OCI-M2 (cell line): Measurements from ENCODE around the gene UNC5A.

ENCODE experiments used
- DNase-seq: peaks from one replicate; lab custom pipeline; 2025; ENCODE audit not compliant: unreplicated experiment; lab: John Stamatoyannopoulos, UW

UNC5A gene

DNA sequence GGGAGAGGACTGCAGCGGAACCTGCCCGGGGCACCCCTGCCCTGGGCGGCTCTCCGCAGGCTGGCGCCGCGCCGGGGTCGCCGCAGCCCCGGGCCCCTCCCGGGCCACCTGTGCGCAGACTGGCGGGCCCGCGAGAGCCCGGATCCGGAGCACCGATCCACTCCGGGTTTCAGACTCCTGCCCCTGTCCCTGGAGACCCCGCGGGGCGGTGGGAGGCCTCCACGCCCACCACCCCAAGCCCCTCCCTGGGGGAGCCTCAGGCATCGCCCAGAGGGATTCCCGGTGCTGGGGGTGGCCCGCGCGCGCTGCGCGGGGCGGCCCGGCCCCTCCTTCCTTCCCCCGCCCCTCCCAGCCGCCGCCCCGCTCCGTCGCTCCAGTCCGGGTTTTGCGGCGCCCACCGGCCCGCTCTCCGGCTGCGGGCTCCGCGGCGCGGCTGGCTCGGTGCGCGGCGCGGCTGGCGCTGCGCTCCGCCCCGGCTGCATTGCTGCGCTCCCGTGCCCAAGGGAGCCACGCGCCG lies at the start of gene UNC5A:
Gene UNC5A, plus strand, starts transcription at position 479 of the 517 bp plus-strand sequence. CDS start 192 bp downstream, outside the sequence.
- DNase-seq = no peak

DNA sequence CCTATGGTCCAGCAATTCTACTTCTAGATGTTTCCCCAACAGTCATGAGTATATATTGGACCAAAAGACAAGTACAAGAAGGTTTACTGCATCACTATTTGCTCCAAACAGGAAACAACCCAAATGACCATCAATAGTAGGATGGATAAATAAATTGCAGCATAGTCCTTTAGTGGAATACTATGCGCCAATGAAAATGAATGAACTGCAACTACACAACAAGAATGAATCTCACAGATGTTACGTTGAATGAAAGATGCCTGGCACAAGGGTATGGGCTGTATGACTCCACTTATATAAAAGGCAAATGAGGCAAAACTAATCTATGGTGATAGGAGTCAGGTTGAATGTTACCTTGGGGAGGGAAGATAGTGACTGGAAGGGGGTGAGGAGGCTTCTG lies 48.6 kb upstream of the UNC5A start:
- DNase-seq = no peak

- DNase-seq = no peak
These were observed 47.9 kb upstream of the UNC5A start for GRCh38 chr5:176762489-176762888.

- no peak for DNase-seq
These were observed 44.7 kb upstream of the UNC5A start for GRCh38 chr5:176765687-176766086.

DNA sequence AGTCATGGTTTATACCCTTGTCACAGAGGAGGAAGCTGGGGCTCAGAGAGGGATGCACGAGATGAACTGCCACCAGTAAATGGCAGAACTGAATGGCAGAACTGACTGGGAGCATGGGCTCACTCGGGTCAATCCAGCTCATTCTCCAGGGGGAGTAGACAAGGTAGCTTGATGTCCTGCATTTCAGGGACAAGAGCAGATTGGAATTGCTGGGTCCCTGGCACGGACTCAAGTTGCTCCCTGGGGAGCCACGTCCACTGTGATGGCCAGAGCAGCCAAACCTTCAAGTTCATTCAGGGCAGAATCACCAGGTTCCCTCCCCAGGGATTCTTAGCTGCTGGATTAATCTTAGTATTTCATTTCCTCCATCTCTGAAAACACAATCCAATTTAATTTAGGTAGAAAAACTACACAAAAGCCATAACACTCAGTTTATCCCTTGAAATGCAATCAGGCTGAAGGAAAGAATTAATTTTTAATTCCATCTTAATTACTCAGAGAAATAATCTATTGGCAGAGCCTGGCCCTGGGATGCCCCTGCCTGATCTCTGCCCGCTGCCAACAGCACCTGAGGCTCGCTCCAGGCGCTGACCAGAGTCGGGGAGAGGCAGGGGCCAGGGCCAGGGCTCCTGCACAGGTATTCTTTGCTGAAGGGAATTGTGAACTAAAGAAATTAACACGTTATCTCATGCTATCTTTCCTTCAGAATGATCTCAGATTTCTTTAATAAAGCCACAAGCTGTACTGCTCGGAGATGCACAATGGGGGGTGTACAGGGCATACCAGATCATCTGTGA lies 42.0 kb upstream of the UNC5A start:
- no peak for DNase-seq

DNA sequence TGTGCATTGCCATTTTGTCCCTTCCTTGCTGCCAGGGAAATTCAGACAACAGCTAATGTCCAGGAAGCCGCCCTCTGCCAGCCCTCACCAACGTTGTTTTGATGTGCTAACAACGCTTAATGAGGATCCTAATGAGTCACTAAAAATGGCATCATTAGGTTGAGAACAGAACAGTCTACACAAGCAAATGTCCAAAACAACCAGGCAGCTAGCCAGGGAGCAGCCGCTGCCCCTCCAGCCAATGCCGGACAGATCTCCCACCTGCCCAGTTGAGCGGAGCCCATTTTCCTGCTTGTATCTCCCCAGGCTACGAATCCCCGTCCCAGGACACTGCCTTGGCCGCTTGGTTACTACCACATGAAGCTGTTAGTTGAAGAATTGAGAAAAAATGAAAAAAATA lies 40.4 kb upstream of the UNC5A start:
- no peak for DNase-seq

DNA sequence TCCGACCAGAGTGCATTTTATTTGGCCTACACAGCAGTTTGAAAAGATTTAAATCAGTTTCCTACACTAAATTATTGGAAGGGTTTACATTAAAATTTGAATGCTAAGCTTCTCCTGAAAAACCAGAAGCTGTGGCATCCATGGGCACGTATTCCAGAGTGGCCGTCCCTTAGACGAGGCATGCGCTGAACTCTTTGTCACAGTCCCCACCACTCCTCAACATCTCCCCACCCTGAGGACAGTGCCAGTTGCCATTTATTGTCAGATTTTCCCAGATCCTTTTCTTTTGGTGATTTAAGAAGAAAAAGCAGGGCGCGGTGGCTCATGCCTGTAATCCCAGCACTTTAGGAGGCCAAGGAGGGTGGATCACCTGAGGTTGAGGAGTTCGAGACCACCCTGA lies 39.9 kb upstream of the UNC5A start:
- no peak for DNase-seq

DNA sequence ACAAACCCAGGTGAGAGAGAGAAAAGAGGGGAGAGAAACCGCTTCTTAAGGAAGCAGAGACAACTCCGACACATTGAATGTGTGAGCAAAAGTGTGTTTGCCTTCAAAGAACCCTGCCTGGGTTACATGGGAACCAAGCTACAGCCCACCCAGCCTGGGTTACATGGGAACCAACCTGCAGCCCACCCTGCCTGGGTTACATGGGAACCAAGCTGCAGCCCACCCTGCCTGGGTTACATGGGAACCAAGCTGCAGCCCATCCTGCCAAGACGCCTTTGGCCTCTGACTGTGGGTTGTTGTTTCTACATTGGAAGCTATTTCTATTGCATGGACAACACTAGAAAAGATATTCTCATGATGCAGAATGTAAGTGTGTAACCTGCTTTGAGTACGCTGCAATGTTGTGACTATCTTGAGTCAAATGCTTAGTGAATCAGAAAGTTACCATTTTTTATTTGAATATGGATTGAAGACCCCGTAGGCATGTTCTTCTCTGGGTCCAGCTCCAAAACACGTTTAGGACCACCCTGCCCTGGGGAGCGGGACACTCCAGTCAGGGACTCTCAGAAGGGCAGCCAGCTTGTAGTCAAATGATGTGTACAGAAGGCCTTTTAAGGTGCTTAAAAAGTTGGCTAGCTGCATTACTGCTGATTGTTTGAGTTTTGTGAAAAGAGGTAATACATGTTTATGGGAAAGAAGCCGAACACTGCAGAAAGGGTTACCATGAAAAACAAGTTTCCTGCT lies 39.1 kb upstream of the UNC5A start:
- no peak for DNase-seq

DNA sequence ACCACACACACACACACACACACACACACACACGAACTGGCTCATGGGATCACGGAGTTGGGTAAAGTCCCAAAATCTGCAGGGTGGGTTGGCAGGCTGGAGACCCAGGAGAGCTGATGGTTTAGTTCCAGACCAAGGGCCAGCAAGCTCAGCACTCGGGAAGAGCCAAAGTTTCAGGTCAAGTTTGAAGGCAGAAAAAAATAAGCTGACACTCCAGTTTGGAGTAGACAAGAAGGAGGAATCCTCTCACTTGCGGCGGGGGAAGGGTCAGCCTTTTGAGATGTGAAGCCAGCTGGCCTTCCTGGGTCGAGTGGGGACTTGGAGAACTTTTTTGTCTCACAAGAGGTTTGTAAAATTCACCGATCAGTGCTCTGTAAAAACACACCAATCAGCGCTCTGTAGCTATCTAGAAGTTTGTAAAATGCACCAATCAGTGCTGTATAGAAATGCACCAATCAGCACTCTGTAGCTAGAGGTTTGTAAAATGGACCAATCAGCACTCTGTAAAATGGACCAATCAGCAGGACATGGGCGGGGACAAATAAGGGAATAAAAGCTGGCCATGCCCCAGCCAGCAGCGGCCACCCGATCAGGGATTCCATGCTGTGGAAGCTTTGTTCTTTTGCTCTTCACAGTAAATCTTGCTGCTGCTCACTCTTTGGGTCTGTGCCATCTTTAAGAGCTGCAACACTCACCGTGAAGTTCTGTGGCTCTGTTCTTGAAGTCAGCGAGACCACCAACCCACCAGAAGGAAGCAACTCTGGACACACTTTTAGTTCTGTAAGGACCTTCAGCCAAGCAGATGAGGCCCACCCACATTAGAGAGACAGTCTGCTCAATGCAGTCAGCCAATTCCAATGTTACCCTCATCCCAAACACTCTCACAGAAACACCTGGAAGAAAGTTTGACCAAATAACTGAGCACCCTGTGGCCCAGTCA lies 37.8 kb upstream of the UNC5A start:
- DNase-seq = no peak

- DNase-seq = no peak
These were observed 36.8 kb upstream of the UNC5A start for GRCh38 chr5:176773408-176774035.

DNA sequence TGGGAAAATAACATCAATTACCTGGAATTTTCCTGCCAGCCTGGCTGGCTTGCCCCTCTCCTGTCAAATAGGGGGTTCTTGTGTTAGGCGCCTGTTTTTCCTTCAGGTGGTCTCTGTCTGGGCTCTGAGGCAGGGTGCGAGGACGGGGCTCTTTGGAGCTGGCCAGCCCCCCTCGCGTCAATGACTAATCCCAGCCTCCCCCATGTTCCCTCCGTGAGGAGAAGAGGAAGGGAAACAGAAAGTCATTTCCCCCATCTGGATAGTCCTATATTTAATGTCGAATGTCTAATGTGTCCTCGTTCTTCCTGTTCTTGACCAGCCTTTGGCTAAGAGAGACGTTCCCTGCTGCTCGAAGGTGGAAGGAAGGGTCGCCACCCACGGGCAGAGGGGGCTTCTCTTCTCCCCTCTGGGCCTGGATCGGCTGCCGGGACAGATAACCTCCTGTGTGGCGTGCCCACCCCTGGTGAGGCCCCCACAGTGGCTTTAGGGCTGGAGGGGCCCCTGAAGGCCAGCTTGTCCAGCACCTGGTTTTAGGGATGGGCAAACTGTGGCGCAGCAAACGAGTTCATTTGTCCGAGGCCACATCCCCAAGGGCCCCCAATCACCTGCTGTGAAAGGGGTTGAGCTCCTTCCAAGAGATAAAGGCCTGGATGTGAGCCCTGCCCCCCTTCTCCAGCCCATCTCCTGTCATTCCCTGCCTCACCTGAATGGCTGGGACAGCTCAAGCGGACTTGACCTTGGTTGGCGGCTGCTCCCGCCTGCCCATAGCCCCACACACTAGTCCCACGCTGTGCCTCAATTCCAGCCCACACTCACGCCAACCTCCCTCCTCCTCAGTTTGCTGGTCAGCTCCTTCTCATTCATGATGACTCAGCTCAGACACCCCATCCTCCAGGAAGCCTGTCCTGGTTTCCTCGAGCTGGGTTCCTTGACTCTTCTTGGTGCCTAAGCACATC lies 35.9 kb upstream of the UNC5A start:
- no peak for DNase-seq

GRCh38 chr5:176775409-176775808 lies 35.0 kb upstream of the UNC5A start:
- no peak for DNase-seq

DNA sequence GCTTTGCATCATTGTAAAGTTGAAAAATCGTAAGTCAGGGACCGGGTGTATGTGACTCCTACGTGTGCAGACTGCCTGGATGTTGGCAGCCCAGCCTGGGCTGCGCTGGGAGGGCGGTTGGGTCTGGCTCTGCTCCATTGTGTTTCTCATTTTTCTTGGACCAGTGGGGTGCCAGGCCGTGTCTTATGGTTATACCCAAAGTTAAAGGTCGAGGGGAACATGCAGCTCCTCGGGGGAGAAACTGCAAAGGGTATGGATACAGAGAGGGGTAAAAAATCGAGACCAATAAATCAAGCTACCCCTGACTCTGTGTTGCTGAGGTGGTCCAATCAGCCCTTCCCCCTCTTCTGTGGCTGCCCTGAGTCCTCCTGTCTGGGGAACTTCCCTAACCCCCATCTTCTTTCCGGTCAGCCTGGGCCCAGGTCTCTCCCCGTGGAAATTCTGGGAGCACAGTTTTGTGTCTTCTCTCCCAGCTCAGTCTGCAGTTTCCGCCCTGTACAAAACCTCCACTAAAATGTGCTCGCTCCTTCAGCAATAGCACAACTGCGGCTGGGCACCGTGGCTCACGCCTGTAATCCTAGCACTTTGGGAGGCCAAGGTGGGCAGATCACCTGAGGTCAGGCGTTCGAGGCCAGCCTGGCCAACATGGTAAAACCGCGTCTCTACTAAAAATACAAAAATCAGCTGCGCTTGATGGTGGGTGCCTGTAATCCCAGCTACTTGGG lies 34.1 kb upstream of the UNC5A start:
- DNase-seq = no peak

DNA sequence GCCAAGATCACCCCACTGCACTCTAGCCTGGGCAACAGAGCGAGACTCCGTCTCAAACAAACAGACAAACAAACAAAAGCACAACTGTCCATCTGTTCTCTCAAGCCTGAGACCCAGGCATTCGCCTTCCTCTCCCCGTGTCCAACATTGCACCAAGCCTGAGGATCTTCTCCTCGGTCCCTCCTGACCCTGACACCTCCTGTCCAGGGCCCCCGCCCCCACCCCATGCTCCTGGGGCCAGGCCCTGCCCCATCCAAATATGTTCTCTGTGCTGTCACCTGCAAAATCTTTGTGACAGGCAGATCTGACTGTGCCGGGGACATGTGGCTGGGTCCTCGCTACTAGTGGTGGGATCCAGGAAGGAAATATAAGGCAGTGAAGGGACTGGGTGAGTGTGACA lies 33.4 kb upstream of the UNC5A start:
- DNase-seq = no peak

DNA sequence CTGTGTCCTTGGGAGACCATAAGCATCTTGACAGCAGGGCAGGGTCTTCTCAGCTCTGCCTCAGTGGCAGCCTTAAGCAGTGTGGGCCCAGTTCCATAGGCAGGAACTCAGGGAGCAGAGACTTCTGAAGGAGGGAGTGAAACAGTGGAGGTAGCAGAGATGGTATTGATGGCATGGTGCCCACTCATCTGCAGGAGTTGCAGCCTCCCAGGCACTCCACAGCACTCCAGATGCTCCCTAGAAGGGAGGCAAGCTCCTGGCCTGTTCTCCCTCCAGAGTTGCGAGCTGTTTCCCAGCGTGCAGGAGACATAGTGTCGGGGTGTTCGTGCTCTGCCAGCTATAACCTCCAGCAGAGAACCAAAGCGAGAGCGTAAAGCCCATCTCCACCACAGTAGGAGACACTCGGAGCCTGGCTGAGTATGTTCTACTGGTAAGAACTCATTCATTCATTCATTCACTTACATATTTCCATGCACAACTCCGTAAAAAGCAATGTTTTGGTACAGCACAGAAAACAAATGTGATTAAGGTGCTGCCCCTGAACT lies 31.4 kb upstream of the UNC5A start:
- DNase-seq = no peak

DNA sequence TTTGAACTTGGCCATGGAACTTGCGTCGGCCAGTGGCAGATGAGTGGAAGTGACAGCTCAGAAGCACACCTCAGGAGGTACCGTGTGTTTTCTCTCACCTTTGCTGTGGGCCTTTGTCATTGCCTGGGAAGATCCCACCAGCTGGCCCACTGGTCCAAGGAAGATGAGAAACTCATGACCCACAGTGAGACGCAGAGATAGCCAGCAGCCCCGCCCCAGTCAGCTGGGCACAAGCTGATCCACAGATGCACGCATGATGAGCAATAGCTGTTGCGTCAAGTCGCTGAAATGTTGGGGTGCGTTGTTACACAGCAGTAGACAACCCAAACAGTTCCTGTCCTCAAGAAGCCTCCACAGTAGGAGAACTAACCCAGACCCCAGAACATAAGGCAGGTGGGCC lies 30.8 kb upstream of the UNC5A start:
- DNase-seq = no peak

- no peak for DNase-seq
These were observed 29.9 kb upstream of the UNC5A start for GRCh38 chr5:176780176-176781053.

DNA sequence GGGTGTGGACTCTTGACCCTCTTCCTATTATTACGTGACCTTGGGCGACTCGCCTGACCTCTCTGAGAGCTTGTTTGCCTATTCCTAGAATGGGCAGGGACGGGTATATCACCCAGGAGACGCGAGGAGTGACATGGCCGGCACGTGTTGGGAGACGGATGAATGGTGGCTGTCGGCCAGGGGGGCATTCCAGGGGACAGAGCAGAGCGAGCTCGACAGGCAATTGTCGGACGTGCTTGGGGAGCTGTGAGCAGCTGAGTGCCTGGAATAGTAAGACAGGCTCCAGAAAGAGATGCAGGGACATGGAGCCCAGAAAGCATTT lies 29.3 kb upstream of the UNC5A start:
- DNase-seq = no peak
